Osteoblast (primary cell): Measurements from ENCODE around the gene CRYGN. TPM values are rescaled to one million over a fixed set of nuclear protein-coding genes. Genes with fewer than 3 reads are reported as not detected.

ENCODE experiments used
- DNase-seq: peaks from one replicate; pipeline ENCODE4 v3.0.0; 2011; ENCODE audit warnings: low spot score, mixed read lengths; ENCODE audit not compliant: insufficient read length; ENCODE audit errors: missing footprints
- H2AFZ ChIP-seq: 2 replicates; pipeline ENCODE4 v1.6.0; 2011; ENCODE audit warnings: mild to moderate bottlenecking, low read length
- H3K27ac ChIP-seq: 2 replicates; pipeline ENCODE4 v1.5.1; 2011; ENCODE audit warnings: mild to moderate bottlenecking, low read depth, low read length, moderate library complexity
- H3K27me3 ChIP-seq: 2 replicates; pipeline ENCODE4 v1.6.0; 2012; ENCODE audit warnings: mild to moderate bottlenecking, control low read depth, inconsistent platforms, low read length, moderate library complexity; ENCODE audit not compliant: insufficient read depth
- H3K36me3 ChIP-seq: 2 replicates; pipeline ENCODE4 v1.5.1; 2011; ENCODE audit warnings: mild to moderate bottlenecking, low read length, control low read depth, moderate library complexity; ENCODE audit not compliant: insufficient read depth
- H3K4me1 ChIP-seq: 2 replicates; pipeline ENCODE4 v1.5.1; 2011; ENCODE audit warnings: mild to moderate bottlenecking, low read length, control low read depth, moderate library complexity; ENCODE audit not compliant: insufficient read depth
- H3K4me2 ChIP-seq: 2 replicates; pipeline ENCODE4 v1.6.0; 2011; ENCODE audit warnings: mild to moderate bottlenecking, low read length; ENCODE audit not compliant: insufficient read depth
- H3K4me3 ChIP-seq: fragments of 200-600 bp; sonication (generic); 3 replicates; pipeline ENCODE4 v1.5.1; 2012; ENCODE audit warnings: mild to moderate bottlenecking, low read length, inconsistent platforms; ENCODE audit not compliant: insufficient read depth
- H3K79me2 ChIP-seq: 2 replicates; pipeline ENCODE4 v1.6.0; 2012; ENCODE audit warnings: mild to moderate bottlenecking, low read length, control low read depth, inconsistent platforms; ENCODE audit not compliant: insufficient read depth
- H3K9me3 ChIP-seq: 2 replicates; pipeline ENCODE4 v1.5.1; 2011; ENCODE audit warnings: low read depth, low read length, control low read depth
- H4K20me1 ChIP-seq: 2 replicates; pipeline ENCODE4 v1.6.0; 2012; ENCODE audit warnings: mild to moderate bottlenecking, low read length, control low read depth; ENCODE audit not compliant: insufficient read depth
- total RNA-seq: library from RNA; depleted of rRNA; stranded (reverse); fragments of >200 nt; gene quantifications from 2 replicates; pipeline ENCODE4 v1.2.3, GENCODE V29; 2012
- TF ChIP-seq, protein P1 (sequence below): IDR thresholded peaks from 2 replicates; pipeline ENCODE4 v1.5.1; 2011; ENCODE audit warnings: mild to moderate bottlenecking, low read depth, low read length, moderate library complexity; ENCODE audit errors: extremely low read depth

Gene CRYGN
- total RNA-seq, 1 donor = 0.72 TPM

DNA sequence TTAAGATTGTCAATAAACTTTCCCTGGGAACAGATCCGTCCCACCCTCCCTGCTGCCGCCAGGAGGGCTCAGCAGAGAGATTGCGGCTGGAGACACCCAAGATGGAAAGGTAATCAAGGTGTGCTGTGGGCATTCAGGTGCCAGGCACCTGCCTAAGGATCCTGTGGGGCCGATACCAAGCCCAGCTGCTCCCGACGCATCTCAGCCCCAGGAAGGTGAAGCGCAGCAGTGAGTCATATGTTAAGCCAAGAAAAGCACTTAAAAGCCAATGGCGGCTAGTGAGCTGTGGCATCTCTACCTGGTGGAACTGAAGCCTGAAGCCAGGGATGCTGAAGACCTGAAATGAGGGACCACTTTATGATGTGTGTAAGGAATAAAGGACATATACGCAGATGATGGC, 36.2 kb downstream of the CRYGN start:
- Histone ChIP-seq H3K4me1 (peaks cover 15% of the 10 kb centered on the region), H3K79me2 (no peaks in the 10 kb centered on the region), H3K9me3 (no peaks in the 10 kb centered on the region), H3K27me3 (peaks cover 10% of the 10 kb centered on the region), H3K27ac (no peak overlapping the region), H3K4me2 (peak overlapping the region; percentile 27), H4K20me1 (no peaks in the 10 kb centered on the region), H3K36me3 (no peaks in the 10 kb centered on the region), H3K4me3 (no peak overlapping the region), H2AFZ (peak overlapping the region; percentile 54)
- peak; percentile 87 for DNase-seq
- TF ChIP-seq, protein P1, sequence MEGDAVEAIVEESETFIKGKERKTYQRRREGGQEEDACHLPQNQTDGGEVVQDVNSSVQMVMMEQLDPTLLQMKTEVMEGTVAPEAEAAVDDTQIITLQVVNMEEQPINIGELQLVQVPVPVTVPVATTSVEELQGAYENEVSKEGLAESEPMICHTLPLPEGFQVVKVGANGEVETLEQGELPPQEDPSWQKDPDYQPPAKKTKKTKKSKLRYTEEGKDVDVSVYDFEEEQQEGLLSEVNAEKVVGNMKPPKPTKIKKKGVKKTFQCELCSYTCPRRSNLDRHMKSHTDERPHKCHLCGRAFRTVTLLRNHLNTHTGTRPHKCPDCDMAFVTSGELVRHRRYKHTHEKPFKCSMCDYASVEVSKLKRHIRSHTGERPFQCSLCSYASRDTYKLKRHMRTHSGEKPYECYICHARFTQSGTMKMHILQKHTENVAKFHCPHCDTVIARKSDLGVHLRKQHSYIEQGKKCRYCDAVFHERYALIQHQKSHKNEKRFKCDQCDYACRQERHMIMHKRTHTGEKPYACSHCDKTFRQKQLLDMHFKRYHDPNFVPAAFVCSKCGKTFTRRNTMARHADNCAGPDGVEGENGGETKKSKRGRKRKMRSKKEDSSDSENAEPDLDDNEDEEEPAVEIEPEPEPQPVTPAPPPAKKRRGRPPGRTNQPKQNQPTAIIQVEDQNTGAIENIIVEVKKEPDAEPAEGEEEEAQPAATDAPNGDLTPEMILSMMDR = no peak

DNA sequence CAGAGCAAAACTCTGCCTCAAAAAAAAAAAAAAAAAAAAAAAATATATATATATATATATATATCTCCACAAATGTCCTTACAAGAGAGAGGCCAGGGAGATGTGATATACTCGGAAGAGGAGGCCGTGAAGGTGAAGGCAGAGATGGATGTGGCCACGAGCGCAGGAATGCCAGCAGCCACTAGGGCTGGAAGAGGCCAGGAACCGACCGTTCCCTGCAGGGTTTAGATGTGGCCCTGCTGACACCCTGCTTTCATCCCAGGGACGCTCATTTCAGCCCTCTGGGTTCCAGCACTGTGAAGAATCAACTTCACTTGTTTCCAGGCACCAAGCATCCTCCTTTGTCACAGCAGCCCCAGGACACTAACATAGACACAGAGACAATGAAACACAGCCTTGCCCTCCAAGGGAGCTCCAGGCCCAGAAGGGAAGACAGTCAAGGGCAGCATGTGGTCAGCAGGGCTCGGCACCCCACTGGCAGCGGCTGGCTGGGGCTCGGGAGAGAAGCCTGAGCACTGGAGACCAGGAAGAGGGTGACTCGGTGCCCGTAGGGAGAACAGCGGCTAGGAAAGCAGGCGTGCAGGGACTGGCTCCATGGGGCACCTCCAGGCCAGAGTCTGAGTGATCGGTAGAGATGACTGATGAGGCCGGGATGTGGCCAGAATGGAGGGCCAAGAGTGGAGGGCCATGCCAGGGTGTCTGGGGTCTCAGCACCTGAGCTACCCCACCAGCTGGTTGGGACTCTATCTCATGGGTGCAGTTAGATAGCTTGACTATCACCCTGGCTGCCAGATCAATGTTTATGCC, 37.7 kb downstream of the CRYGN start:
- Histone ChIP-seq H3K9me3 (no peaks in the 10 kb centered on the region), H3K79me2 (no peaks in the 10 kb centered on the region), H3K27ac (no peak overlapping the region), H2AFZ (no peak overlapping the region), H3K4me3 (no peak overlapping the region), H4K20me1 (no peaks in the 10 kb centered on the region), H3K4me1 (peaks cover 15% of the 10 kb centered on the region), H3K4me2 (no peak overlapping the region), H3K36me3 (no peaks in the 10 kb centered on the region), H3K27me3 (peaks cover 2% of the 10 kb centered on the region)
- TF ChIP-seq, protein P1 = no peak
- DNase-seq = peak; percentile 65

DNA sequence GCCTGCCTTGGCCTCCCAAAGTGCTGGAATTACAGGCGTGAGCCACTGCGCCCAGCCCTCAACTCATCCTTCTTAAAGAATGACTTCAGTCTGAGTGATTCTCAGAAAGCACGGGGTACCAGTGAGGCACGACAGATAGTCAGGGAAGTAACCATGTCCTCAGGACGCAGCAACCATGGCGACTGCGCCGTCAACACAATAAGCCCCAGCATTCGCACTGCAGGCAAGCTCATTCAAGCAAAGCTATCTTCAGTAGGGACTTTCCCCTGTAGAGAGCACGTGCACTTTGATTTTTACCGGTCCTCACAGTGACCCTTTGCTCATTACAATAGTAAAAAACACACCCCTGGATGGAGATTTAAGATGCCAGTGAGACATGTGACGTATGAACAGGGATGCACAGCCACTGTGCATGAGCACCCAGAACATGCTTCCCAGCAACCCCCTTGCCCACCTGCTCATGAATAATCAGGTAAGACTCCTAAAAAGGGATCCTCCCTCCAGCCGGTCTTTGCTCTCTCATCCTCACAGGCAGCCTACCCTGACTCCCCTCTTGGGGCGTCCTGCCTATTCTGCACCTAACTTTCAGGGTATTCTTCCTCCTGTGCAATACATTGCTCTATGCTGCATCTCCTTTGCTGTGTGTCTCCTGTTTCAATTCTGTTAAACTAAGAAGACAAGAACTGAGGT, 39.2 kb downstream of the CRYGN start:
- H3K9me3 ChIP-seq = no peaks in the 10 kb centered on the region
- no peaks in the 10 kb centered on the region for H4K20me1 ChIP-seq
- peaks cover 2% of the 10 kb centered on the region for H3K27me3 ChIP-seq
- peak; percentile 69 for DNase-seq
- TF ChIP-seq, protein P1 = no peak
- H2AFZ ChIP-seq = no peak overlapping the region
- no peaks in the 10 kb centered on the region for H3K36me3 ChIP-seq
- no peak overlapping the region for H3K4me3 ChIP-seq
- no peak overlapping the region for H3K27ac ChIP-seq
- H3K79me2 ChIP-seq = no peaks in the 10 kb centered on the region
- no peak overlapping the region for H3K4me2 ChIP-seq
- peaks cover 15% of the 10 kb centered on the region for H3K4me1 ChIP-seq

DNA sequence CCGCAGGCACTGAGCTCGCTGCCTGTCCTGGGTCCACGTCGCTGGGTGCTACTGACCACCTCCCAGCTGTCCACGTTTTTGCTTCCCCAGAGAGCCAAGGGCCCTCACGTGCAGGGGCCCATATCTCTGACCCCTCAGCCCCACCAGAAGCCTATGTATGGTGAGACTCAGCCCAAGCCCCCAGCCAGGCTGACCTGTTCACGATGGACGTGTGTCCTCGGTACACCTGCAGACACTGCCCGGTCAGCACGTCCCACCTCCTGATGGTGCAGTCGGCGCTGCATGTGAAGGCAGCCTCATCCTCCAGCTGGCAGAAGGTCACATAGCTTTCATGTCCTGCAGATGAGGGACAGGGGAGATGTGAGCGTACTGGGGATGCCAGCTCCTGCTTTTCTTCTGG, 40.0 kb downstream of the CRYGN start:
- TF ChIP-seq, protein P1 = no peak
- no peak overlapping the region for H3K27ac ChIP-seq
- H4K20me1 ChIP-seq = no peaks in the 10 kb centered on the region
- H3K36me3 ChIP-seq = no peaks in the 10 kb centered on the region
- H3K4me2 ChIP-seq = no peak overlapping the region
- H3K4me1 ChIP-seq = peaks cover 15% of the 10 kb centered on the region
- H3K4me3 ChIP-seq = no peak overlapping the region
- DNase-seq = peak; percentile 65
- H3K9me3 ChIP-seq = no peaks in the 10 kb centered on the region
- peaks cover 2% of the 10 kb centered on the region for H3K27me3 ChIP-seq
- H3K79me2 ChIP-seq = no peaks in the 10 kb centered on the region
- H2AFZ ChIP-seq = no peak overlapping the region
